Measurements from ENCODE around the gene LRFN2. TPM values are rescaled to one million over a fixed set of nuclear protein-coding genes. Genes with fewer than 3 reads are reported as not detected.

Gene LRFN2
- total and polyA plus RNA-seq, 2 donors (not counting 1 experiment from before 2014, with no cell fraction given): not detected

GRCh38 chr6:40443842-40444241 lies 143.3 kb downstream of the LRFN2 start:
- no peak overlapping the region for H3K4me3 Mint-ChIP-seq
- intact Hi-C loops (cut with micrococcal nuclease): no loop called here
- no peak overlapping the region for H3K4me3 ChIP-seq (ENCODE audit: control extremely low read depth in 1 of 5, extremely low read depth in 1 of 5, insufficient read depth in 1 of 5, low read depth in 2 of 5, low read length in 4 of 5)
- ATAC-seq (ENCODE audit: low read depth): no peak
- H3K27me3 Mint-ChIP-seq: peaks cover 10% of the 10 kb centered on the region
- H3K9me3 ChIP-seq (ENCODE audit: control extremely low read depth in 1 of 3, control insufficient read depth in 2 of 3, insufficient read depth in 1 of 3, low read length in 2 of 3): no peaks in the 10 kb centered on the region
- no peak for DNase-seq
- H3K9me3 Mint-ChIP-seq (ENCODE audit: insufficient read depth): no peaks in the 10 kb centered on the region
- TF ChIP-seq CTCF (IDR thresholded peaks at IDR 0.05) (no peak), EZH2 (IDR thresholded peaks at IDR 0.05; ENCODE audit: borderline replicate concordance, insufficient read depth, low read depth, low read length, poor library complexity, severe bottlenecking) (no peak)
- H3K4me1 ChIP-seq (ENCODE audit: control insufficient read depth in 2 of 2, insufficient read depth in 2 of 2, low read length in 2 of 2): no peaks in the 10 kb centered on the region
- H3K36me3 ChIP-seq (replicated peaks in 1 of 2; ENCODE audit: control extremely low read depth in 1 of 2, control insufficient read depth in 1 of 2, extremely low read depth in 1 of 2, insufficient read depth in 2 of 2, low read length in 1 of 2): no peaks in the 10 kb centered on the region
- H2AFZ ChIP-seq (ENCODE audit: insufficient read depth, low read depth, low read length, poor library complexity, severe bottlenecking): no peak overlapping the region
- H3K4me2 ChIP-seq (replicated peaks; ENCODE audit: low read depth, low read length, poor library complexity, severe bottlenecking): no peak overlapping the region
- no peaks in the 10 kb centered on the region for H3K4me1 Mint-ChIP-seq
- H3K27ac Mint-ChIP-seq: no peak overlapping the region
- H3K9ac ChIP-seq (ENCODE audit: low read length): no peak overlapping the region
- H3K27ac ChIP-seq (ENCODE audit: low read length in 2 of 2): no peak overlapping the region
- POLR2A ChIA-PET: no interaction called here
- no peaks in the 10 kb centered on the region for H3K79me2 ChIP-seq (ENCODE audit: control insufficient read depth, insufficient read depth, low read length)
- no CpG with 5 or more reads among the region's 2 CpGs for WGBS (ENCODE audit: insufficient coverage)
- no peaks in the 10 kb centered on the region for H4K20me1 ChIP-seq (ENCODE audit: control insufficient read depth, insufficient read depth, low read length, poor library complexity, severe bottlenecking)
- CTCF ChIA-PET: no interaction called here
- H3K27me3 ChIP-seq (replicated peaks in 1 of 4; ENCODE audit: control extremely low read depth in 1 of 4, control insufficient read depth in 3 of 4, insufficient read depth in 4 of 4, low read length in 3 of 4): no peaks in the 10 kb centered on the region

- no peaks in the 10 kb centered on the region for H3K27me3 ChIP-seq (replicated peaks in 1 of 4; ENCODE audit: control extremely low read depth in 1 of 4, control insufficient read depth in 3 of 4, insufficient read depth in 4 of 4, low read length in 3 of 4)
- no peaks in the 10 kb centered on the region for H3K9me3 ChIP-seq (ENCODE audit: control extremely low read depth in 1 of 3, control insufficient read depth in 2 of 3, insufficient read depth in 1 of 3, low read length in 2 of 3)
- TF ChIP-seq EZH2 (IDR thresholded peaks at IDR 0.05; ENCODE audit: borderline replicate concordance, insufficient read depth, low read depth, low read length, poor library complexity, severe bottlenecking): no peak
- TF ChIP-seq CTCF (IDR thresholded peaks at IDR 0.05): no peak
- WGBS (ENCODE audit: insufficient coverage): no CpG with 5 or more reads among the region's 3 CpGs
- H2AFZ ChIP-seq (ENCODE audit: insufficient read depth, low read depth, low read length, poor library complexity, severe bottlenecking): no peak overlapping the region
- intact Hi-C loops (cut with micrococcal nuclease): no loop called here
- ATAC-seq (ENCODE audit: low read depth): no peak
- H3K4me3 ChIP-seq (ENCODE audit: control extremely low read depth in 1 of 5, extremely low read depth in 1 of 5, insufficient read depth in 1 of 5, low read depth in 2 of 5, low read length in 4 of 5): no peak overlapping the region
- no peak for DNase-seq
- H3K4me1 Mint-ChIP-seq: no peaks in the 10 kb centered on the region
- ChIA-PET CTCF (no interaction called here), POLR2A (no interaction called here)
- no peak overlapping the region for H3K4me2 ChIP-seq (replicated peaks; ENCODE audit: low read depth, low read length, poor library complexity, severe bottlenecking)
- H3K79me2 ChIP-seq (ENCODE audit: control insufficient read depth, insufficient read depth, low read length): no peaks in the 10 kb centered on the region
- H4K20me1 ChIP-seq (ENCODE audit: control insufficient read depth, insufficient read depth, low read length, poor library complexity, severe bottlenecking): no peaks in the 10 kb centered on the region
- H3K27ac Mint-ChIP-seq: no peak overlapping the region
- H3K9me3 Mint-ChIP-seq (ENCODE audit: insufficient read depth): no peaks in the 10 kb centered on the region
- H3K27me3 Mint-ChIP-seq: peaks cover 4% of the 10 kb centered on the region
- no peak overlapping the region for H3K27ac ChIP-seq (ENCODE audit: low read length in 2 of 2)
- H3K36me3 ChIP-seq (replicated peaks in 1 of 2; ENCODE audit: control extremely low read depth in 1 of 2, control insufficient read depth in 1 of 2, extremely low read depth in 1 of 2, insufficient read depth in 2 of 2, low read length in 1 of 2): no peaks in the 10 kb centered on the region
- no peak overlapping the region for H3K9ac ChIP-seq (ENCODE audit: low read length)
- H3K4me1 ChIP-seq (ENCODE audit: control insufficient read depth in 2 of 2, insufficient read depth in 2 of 2, low read length in 2 of 2): no peaks in the 10 kb centered on the region
- no peak overlapping the region for H3K4me3 Mint-ChIP-seq
Observed at GRCh38 chr6:40442591-40442990, 144.6 kb downstream of the LRFN2 start.
